SKM-1 treated with dmso at 0.1 percent for 144 hours (cell line): Measurements from ENCODE around the gene RAD23A.
"Not testable (repeated sequence)": the region's sequence is repeated elsewhere in the genome, so short reads cannot be mapped to it uniquely, and the experiment has no call there.

Experiments used
- DNase-seq: peaks from one replicate; lab custom pipeline; 2025; ENCODE audit not compliant: unreplicated experiment; lab: John Stamatoyannopoulos, UW

The RAD23A gene

DNA sequence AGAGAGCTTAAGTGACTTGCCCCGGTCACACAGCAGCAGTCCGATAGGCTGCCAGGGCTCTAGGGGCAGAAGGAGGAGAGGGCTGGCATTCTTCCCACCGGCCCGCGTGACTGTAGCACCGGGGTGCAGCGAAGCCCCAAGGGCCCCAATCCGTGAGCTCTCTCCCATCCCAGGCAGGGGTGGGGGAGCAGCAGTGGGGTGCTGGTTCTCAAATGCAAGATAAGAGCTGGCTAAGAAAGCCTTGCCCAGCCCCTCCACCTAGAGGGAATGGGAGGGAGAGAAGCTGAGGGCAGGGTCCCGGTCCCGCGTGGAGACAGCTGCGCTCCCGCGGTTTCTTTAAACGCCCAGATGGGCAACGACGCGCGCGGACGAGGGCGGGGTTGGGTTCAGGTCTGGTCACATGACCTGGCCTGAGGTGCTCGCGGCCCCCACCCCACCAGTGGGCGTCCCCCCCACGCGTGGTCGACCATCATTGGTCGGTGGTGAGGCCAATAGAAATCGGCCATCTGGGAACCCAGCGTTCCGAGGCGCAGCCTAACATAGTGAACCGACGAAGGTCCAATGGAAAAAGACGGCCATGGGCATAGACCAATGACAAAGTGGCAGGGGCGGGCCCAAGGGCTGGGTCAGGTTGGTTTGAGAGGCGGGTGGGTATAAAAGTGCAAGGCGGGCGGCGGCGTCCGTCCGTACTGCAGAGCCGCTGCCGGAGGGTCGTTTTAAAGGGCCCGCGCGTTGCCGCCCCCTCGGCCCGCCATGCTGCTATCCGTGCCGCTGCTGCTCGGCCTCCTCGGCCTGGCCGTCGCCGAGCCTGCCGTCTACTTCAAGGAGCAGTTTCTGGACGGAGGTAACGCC is 7.5 kb upstream of the RAD23A start, which contains the start of gene CALR:
Gene CALR (plus strand): TSS at position 683 of the 852 bp plus-strand sequence. CDS start 71 bp downstream, at position 754.
- DNase-seq: peak; percentile 96

DNA sequence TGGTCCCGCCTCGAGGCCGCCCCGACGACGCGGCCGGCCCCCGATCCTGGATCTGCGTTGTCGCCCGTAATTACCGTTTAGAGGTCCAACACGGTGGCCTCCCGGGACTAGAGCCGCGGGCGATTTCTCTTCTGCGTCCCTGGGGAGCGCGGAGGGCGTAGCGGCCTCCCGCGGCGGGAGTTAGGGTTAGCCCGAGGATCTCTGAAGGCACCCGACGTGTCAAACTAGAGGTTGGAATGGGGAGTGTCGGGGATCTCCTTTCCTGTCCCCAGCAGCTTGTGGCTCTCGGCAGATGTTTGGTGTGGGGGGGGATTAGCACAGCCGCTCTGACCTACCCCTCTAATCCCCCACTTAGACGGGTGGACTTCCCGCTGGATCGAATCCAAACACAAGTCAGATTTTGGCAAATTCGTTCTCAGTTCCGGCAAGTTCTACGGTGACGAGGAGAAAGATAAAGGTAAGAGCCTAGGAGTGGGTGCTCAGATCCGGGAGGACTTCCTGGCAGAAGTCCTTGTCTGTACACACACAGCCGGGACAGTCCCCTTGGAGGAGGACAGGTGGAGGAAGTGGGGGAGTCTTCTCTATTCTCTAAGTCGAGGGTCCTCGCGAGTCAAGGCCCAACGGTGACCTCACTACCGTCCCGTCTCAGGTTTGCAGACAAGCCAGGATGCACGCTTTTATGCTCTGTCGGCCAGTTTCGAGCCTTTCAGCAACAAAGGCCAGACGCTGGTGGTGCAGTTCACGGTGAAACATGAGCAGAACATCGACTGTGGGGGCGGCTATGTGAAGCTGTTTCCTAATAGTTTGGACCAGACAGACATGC is 6.7 kb upstream of the RAD23A start:
- DNase-seq: peak; percentile 23

DNA sequence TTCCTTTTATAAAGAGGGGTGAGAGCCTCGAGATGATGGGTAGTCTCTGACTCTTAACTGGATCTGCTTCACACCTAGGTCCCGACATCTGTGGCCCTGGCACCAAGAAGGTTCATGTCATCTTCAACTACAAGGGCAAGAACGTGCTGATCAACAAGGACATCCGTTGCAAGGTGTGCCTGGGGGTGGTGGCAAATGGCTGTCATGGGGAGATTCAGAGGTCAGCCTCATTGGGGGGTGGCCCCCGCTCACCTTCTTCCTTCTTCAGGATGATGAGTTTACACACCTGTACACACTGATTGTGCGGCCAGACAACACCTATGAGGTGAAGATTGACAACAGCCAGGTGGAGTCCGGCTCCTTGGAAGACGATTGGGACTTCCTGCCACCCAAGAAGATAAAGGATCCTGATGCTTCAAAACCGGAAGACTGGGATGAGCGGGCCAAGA is 5.7 kb upstream of the RAD23A start:
- DNase-seq: no peak

DNA sequence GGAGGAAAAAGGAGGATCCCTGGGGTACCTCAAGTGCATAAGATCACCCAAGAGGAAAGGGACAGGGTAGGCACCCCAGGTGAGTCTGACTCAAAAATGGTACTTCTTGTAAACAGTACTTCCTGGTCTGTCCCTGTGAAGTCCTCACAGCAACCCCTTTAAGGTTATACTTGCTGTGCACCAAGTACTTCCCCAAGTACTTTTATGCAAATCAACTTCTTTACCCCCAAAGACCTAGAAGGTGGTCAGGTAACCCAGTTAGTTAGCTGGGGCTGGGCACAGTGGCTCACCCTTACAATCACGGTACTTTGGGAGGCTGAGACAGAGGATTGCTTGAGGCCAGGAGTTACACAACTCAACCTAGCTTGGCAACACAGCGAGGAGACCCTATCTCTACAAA is 4.8 kb upstream of the RAD23A start:
- no peak for DNase-seq

DNA sequence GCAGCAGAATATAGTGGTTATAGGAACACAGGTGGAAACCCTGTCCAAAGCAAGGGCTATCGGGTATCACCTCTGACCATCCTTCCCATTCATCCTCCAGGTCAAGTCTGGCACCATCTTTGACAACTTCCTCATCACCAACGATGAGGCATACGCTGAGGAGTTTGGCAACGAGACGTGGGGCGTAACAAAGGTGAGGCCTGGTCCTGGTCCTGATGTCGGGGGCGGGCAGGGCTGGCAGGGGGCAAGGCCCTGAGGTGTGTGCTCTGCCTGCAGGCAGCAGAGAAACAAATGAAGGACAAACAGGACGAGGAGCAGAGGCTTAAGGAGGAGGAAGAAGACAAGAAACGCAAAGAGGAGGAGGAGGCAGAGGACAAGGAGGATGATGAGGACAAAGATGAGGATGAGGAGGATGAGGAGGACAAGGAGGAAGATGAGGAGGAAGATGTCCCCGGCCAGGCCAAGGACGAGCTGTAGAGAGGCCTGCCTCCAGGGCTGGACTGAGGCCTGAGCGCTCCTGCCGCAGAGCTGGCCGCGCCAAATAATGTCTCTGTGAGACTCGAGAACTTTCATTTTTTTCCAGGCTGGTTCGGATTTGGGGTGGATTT is 2.1 kb upstream of the RAD23A start:
- DNase-seq: no peak

GRCh38 chr19:12944104-12944674 is 1.5 kb upstream of the RAD23A start:
- no peak for DNase-seq

DNA sequence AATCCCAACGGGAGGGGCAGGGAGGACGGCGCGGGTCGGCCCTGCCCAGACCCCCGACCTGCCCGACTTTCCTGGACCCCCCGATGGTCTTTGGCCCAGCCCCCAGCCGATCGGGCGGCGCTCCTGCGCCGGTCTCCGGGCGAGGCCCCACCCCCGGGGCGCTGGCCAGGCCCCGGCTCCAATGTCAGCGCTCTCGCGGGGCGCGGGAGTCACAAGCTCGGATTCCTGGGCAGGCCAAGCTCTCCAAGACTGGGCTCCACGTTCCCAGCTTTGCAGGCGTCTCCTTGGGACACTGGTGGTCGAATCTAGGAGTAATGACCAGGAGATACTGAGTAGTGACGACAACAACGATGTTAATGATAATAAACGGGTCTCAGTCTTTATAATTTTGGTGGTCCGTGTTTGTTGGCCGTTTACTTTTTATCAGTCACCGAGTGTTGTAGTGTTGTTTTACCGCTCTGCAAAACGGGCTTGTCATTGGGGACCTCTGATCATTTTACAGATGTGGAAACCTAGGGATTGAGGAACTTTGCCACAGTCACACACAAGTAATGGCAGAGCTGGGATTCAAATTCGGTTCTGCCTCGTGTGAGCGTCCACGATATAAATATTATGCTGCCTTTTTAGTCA is 545 bp downstream of the RAD23A start:
- DNase-seq: no peak

DNA sequence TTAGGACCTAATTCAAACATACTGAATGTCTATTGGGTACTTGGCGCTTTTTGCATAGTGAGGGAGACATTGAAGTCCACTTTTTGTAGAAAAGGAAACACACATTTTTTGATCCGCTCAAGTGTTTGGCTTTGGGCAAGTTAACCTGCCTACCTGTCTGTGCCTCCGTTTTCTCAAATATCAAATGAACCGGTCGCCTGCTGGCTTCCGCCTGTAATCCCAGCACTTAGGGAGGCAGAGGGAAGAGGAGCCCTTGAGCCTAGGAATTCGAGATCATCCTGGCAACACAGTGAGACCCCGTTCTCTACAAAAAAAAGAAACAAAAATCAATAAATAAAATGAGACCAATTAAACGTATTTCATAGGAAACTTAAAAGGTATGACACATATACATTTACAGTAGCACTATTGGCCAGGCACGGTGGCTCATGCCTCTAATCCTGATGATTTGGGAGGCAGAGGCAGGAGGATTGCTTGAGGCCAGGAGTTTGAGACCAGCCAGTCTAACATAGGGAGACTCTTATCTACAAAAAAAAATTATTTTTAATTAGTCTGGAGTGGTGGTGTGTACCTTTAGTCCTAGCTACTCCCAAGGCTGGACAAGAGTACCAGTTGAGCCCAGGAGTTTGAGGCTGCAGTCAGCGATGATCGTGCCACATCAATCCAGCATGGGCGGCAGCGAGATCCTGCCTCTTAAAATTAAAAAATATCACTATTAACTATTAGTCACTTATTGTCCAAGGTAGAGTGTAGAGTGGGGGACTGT is 1.3 kb downstream of the RAD23A start:
- DNase-seq: no peak

- DNase-seq: no peak
These were observed 2.3 kb downstream of the RAD23A start for GRCh38 chr19:12947702-12948611.

GRCh38 chr19:12948612-12949362 is 3.1 kb downstream of the RAD23A start:
- DNase-seq: no peak

DNA sequence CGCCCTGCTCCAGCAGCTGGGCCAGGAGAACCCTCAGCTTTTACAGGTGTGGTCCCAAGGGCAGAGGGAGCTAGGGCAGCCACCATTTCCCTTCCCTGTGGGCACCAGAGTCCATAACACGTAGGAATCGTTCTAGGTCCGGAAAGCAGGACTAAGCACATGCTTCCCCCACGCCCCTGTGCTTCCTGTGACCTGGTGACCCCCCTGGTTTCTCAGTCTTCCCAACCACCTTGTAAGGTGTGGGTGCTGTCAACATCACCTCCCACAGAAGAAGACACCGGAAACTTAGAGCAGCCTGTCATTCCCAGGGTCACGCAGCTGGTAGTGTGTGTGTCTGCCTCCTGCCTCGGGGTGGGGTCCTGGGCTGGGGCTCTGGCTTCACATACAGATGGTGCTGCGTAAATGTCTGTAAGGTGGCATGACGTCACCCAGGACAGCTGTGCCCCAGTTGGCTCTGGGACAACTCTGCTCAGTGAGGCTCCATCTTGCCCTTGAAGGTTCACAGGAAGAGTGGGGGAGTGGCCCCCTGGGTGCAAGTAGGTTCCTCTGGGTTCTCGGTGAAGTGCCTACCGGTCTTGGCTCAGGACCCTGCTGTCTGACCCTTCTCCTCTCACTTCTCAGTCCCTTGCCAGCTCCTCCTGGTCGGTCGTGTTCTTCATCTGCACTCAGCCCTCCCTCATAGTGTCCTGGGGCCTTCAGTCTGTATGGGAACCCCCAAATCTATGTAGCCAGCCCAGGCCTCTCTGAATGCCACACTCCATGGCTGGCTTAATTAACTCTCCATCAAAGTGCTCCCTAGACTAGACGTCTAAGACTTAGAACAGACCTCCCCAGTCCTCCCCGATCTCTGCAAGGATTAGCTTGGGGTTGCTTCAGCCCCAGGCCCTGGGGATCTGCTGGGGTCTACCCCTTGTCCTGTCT is 4.0 kb downstream of the RAD23A start:
- DNase-seq: no peak

DNA sequence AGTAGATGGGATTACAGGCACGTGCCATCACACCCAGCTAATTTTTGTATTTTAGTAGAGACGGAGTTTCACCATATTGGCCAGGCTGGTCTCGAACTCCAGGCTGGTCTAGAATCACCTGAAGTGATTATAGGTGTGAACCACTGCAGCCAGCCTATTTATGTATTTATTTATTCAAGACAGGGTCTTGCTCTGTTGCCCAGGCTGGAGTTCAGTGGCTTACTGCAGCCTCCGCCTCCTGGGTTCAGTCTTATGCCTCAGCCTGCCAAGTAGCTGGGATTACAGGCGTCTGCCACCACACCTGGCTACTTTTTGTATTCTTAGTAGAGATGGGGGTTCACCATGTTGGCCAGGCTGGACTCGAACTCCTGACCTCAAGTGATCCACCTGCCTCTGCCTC is 6.4 kb downstream of the RAD23A start:
- DNase-seq: not testable (repeated sequence)

GRCh38 chr19:12952488-12953137 is 7.0 kb downstream of the RAD23A start:
- DNase-seq: no peak

DNA sequence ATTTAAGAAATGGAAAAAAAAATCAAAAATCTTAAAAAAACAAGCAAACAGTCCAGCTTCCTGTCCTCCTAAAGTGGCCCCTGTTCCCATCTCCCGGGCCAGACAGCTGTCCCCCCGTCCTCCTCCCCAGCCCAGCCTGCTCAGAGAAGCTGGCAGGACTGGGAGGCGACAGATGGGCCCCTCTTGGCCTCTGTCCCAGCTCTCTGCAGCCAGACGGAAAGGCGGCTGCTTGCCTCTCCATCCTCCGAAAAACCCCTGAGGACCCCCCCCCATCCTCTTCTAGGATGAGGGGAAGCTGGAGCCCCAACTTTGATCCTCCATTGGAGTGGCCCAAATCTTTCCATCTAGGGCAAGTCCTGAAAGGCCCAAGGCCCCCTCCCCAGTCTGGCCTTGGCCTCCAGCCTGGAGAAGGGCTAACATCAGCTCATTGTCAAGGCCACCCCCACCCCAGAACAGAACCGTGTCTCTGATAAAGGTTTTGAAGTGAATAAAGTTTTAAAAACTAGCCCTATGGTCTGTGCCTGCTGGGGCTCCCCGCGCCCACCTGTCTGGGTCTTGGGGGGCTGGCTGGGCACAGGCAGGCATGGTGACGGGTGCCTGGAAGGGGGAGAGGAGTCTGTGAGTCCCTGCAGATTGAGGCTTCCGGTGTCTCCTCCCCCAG is 7.6 kb downstream of the RAD23A start:
- DNase-seq: no peak

DNA sequence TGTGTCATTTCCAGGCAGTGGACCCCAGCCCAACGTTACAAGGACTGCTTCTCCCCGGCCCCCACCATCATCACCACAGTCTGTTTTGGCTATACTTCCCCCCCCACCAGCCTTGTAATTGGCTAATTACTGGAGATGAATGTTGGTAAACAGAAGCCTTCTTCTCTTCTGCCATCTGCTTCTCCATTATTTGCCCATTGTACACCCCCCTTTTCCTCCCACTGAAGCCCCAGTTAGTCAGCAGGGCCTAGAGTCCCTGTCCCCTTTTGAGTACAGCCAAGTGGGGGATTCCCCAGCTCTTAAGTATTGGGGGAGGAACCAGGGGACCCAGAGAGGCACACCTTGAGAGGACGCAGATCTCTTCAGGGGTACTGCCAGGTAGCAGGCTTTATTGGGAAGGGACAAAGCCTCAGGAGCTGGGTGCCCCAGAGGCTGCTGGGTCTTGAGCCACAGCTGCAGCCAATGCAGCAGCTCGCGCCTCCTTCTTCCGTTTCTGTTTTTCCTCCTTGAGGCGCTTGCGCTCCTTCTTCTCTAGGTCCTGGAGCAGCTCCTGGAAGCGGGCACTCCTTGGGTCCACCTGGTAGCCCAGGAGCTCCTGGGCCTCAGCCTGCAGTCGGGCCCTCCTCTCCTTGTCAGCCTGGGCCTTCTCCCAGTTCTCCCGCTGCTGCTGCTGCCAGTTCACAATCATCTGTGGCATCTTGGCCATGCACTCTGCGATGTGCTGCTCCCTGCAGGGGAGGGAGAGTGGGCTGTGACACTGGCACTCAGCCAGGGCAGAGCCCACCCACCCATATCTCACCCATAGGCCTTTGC is 8.3 kb downstream of the RAD23A start:
- no peak for DNase-seq
